SW 1271 (cell line): ENCODE measurements around the gene SLC17A3.

Experiments used
- DNase-seq, 2 experiments: peaks; one replicate each; lab custom pipeline; 2025; lab: John Stamatoyannopoulos, UW

Gene SLC17A3

DNA sequence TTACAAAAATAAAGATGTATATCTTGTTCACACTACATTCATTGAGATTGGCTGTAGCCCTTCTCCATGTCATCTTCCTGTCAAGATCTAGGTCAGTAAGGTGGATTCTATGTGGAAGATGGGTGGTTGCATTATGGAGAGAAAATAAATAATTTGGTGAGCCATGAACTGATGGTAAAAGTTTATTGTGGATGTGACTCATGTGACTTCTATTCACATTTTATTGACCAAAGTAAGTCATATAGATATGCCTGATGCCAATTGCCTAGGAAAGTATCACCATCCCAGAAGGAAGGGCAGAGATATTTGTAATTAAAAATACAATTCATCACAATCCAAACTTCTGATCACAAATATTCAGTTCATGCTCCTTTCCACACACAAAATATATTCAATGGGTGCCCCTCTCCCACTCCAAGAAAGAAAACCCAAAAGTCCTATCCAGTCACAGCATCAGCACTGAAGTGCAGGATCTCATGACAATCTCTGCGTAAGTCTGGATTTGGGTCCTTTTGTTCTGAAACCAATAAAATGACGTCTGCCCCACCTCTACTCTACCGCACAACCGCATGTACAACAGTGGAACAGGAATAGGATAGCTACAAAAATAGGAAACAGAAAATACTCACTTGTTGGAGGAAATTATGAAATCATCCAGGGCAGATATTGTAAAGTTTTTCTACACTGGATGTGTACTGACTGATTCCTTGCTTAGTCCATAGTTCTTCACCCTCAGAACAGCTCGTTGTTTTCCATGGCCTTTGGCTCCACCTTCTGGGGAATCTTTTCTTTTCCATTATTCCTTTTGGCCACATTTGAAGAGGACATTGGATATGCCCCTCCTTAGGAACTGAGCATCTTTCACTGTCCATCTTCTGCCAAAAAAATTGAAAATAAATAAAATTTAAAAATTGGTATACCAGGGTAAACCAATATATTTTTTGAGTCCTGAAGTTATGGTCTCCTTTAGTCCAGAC, 16.1 kb upstream of the SLC17A3 start:
- DNase-seq = peak in 1 of 2 experiments; percentile 65

DNA sequence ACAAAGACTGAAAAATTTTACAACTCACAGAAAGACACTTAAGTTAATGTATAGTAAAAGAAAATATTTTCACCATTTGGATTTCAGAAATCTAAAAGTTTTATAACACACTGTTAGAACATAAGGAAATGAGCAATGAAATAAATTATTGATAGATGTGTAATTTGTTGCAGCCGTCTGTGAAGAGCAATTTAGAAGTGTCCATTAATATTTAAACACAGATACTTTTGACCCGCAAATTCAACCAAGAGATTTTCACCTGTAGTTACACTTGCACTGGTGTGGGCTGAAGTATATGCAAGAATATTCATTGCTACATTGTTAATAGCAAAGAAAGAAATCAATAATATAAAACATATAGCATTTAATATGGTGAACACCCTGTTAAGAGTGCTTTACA, 14.6 kb upstream of the SLC17A3 start:
- DNase-seq = no peak

DNA sequence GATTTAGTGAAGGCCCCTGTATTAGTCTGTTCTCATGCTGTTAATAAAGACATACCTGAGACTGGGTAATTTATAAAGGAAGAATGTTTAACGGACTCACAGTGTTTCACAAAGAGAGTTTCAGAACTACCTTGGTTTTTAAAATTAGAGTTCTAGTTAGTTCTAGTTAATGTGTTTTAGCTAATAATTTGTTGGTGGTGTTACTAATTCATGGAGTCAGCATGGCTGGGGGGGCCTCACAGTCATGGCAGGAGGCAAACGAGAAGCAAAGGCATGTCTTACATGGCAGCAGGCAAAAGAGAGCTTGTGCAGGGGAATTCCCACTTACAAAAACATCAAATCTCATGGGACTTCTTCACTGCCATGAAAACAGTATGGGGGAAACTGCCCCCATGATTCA, 12.0 kb upstream of the SLC17A3 start:
- DNase-seq = no peak

DNA sequence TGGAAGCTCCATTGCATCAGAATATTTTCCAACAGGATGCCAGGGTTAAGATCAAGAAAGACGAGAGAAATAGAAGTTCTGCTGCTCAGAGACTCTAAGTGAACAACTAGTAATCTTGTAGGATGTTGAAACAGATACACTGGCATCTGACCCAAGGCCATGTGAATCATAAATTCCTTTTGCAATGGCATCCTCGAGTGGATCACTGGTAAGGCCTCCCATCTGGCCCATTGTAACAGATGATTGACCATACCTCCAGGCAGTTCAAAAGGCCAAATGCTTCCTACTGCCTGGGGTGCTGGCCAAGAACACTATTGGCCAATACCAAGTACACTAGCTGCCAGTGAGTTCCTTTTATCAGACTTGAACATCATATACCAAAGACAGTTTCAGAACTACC, 9.9 kb upstream of the SLC17A3 start:
- peak in 1 of 2 experiments; percentile 40 for DNase-seq

DNA sequence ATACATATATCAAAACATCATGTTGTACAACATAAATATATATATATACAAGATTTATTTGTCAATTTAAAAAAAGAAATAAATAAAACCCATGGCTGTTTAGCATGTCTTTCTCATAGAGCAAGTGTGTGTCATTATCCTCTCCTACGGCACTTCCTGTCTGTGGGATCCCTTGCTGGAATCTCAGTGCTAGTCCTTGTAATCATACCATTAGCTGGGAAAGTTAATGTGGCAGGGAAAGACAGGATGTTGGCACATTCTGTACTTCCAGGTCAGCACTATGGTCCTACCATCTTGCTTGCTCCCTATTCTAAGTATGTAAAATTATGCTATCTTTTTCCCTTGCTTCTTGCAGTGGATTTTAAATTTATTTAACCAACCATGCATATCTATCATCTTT, 9.5 kb upstream of the SLC17A3 start:
- peak in 1 of 2 experiments; percentile 11 for DNase-seq

DNA sequence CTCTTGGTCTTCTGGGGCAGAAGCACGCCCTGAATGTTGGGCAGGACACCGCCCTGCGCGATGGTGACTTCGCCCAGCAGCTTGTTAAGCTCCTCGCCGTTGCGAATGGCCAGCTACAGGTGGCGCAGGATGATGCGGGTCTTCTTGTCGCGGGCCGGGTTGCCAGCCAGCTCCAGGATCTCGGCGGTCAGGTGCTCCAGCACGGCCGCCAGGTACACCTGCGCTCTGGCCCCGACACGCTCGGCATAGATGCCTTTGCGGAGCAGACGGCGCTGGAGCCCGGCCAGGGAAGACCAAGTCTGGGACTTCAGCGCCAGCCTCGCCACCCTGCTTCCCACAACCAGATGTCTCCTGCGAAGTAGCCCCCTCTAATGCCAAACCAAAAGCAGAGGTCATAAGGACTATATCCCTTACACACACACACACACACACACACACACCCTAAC, 8.0 kb upstream of the SLC17A3 start:
- DNase-seq = no peak

DNA sequence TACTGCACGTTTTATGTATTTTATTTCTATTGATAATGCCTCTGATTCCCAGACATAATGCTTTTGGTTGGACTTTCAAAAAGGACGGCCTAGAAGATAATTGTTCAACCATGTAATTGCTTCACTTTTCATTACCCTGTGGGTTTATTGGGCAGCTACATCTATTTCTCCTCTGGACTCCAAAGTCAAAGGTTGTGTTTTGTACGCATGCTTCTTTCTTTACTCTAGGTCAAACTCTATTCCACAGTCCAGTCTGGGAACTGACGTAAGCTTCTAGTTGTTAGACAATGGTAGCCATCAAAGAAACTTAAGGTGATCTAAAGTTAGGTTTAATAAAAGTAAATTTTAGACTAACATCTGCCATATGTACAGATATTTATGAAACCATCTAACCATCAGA, 6.6 kb upstream of the SLC17A3 start:
- DNase-seq = no peak

DNA sequence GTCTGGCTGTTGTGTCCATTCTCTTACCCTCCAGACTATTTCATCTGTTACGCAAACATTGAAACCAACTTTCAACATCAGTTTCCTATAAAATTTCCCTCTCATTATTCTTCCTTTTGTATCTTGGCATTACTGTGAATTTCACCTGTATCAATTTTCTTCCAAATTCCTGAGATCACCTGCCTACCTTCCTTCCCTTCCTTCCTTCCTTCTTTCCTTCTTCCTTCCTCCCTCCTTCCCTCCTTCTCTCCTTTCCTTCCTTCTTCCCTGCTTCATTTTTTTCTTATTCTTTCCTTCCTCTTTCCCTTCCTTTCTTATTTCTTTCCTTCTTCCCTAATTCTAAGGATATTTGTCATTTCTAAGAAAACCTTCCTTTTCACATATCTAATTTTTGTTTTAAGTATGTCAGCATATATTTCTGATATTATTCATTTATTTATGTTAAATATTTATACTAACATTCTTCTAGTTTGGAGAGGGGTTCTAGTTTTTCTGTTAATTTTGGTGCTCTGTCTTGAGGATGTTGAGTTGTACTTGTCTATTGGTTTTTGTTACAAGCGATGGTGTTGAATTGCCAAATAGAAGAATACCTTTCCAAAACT, 4.8 kb upstream of the SLC17A3 start:
- no peak for DNase-seq

DNA sequence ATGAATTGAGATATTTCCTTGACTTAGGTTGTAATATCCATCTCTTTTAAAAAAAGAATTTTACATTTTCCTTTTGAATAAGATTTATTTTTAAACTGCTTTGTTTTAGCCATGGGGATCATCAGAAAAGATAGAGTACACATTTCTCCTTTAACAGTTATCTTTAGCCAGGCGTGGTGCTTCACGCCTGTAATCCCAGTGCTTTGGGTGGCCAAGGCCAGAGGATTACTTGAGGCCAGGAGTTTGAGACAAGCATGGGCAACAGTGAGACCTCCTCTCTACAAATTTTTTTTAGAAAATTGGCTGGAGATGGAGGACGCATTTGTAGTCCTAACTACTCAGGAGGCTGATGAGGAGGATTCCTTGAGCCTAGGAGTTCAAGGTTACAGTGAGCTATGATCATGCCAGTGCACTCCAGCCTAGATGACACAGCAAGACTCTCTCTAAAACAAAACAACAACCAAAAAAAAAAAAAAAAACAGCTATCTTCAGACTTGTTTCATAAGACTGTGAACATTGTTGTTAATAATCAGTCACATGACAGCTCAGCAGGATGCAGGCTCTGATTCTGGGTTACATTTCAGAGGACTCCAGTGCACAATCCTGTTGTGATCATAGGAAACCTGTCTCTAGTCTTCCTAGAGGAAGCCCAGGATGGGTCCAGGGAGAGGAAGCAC, 2.0 kb upstream of the SLC17A3 start:
- no peak for DNase-seq

DNA sequence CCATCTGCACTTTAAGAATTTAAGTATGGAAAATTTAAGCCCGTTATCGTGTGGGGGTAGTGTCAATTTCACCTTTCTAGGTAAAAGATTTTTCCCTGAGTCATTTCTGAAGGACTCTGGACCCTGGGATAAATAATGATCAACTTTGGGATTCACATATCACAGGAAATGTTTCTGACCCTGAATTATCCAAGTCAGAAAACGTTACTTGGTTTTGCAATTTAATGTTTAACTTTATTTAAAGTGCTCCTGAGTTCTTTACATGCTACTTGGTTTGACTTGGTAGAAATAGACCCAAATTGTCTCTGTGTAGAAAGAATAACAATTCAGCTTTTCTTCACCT, 1.5 kb upstream of the SLC17A3 start:
- no peak for DNase-seq

DNA sequence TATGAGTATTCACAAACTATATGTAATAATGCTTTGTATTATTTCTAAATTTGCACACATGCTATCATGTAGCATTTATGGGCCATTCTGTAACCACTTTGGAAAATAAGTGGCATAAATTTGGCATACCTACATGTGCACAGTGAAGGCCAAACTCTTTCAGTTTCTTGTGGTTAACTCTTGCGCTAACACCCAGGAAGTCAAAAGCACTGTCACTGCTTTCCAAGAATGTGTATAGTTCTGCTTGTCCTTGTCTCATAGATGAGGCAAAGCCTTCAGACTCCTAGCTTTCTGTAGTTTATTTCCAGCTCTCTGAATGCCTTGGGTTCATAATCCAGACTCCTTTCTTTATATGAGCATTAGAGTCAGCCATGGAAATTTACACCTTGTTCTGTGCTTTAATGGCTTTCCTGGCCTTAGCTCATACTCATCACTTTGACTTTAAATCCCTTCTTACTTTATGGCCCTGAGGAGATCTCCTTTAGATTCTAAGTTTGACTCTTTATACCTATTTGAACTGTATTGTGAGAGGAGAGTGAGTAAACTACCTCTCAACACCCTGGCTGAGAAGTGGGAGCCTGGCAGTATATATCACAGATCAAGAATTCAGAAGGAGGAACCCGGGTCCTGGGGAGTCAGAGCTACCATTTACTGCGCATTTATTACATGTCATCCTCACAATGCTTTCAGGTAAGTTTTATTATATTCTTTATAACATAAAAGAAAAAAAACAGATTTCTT, 949 bp upstream of the SLC17A3 start:
- DNase-seq = no peak

DNA sequence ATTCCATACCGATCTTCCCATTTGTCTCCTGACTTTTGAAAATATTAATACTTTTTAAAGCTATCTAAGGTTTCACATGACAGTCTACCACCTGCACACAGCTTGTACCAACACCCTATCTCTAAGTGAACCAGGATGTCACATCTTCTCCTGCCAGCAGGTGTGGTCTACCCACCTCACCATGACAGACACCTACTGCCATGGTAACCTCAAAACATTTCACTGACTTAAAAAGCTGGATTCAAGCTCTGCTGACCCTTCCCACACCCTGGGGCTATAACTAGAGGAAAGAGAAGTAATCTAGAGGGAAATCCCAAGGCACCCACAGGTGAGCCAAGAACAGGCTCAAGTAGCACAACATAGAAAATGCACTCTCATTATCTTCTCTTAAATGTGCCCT, 1.2 kb downstream of the SLC17A3 start:
- DNase-seq = no peak

DNA sequence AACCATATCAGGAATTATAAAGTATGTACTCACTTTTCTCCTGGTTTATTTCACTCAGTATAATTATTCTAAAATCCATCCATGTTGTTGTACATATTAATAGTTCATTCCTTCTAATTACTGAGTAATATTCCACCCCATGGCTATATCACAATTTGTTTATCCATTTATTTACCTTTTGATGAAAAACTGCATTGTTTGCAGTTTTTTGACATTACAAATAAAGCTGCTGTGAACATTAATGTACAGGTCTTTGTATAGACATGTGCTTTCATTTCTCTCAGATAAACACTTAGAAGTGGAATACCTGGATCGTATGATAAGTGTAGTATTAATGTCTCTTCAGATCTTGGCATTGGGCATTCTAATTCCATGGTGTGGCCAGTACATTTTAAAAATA, 4.2 kb downstream of the SLC17A3 start:
- DNase-seq = no peak

DNA sequence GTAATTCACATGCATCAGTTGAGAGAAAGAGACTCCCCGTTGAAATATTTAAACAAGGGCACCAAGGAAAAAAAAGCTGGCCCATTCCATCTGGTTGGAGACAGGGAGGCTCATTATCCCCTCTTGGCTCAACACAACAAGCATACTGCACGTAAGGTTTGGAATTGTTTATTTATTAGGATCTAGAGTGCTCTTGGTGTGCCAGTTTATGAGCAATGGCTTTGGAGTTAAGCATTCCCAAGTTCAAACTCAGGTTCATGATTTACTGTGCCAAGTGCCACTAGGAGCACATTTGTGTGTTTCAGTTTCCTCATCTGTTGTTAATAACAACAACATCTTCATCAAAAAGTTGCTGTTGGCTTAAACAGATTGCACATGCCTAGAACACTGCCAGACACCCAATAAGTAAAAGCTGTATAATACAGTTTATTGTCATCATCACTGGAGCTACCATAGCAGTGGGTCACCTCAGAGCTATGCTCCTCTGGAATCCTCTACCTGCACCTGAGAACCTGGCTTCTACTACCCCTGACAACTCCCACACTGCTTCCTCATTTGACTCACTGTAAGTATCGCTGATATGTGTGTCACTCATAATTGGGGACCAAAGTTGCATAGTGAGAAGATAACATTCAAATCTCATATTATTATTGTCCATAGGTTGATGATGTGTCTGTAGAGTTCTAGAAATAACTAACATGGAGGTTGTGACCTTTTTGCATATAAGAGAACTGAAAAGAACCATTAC, 5.4 kb downstream of the SLC17A3 start:
- DNase-seq = no peak

DNA sequence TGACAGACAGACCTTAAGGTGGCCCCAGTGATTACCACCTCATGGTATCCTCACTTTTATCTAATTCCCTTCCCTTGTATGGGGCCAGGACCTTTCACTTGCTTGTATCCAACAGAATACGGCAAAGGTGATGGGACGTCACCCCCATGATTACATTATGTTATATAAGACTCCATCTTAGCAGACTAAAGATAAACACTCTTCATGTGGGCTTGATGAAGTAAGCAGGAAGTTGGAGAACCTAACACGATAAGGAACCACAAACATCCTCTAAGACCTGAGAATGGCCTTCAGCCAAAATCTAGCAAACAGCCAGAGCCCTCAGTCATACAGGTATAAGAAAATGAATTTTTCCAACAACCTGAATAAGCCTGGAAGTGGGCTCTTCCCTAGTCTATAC, 8.0 kb downstream of the SLC17A3 start:
- DNase-seq = no peak

DNA sequence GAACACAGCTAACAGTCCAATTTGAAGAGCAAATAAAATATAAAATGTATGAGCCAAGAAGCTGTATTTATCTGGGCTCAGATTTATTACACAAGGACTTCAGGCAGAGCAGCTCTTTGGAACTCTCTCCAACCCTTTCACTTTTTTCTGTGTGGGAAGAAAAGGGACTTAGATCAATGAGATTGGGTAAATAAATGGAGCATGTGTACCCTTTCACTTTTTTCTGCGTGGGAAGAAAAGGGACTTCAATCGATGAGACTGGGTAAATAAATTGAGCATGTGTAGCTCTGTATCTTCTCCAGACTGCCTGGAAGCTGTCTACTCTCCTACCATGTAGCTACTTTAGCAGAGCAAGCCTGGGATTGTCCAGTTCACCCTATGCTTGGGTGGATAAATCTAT, 10.7 kb downstream of the SLC17A3 start:
- no peak for DNase-seq

DNA sequence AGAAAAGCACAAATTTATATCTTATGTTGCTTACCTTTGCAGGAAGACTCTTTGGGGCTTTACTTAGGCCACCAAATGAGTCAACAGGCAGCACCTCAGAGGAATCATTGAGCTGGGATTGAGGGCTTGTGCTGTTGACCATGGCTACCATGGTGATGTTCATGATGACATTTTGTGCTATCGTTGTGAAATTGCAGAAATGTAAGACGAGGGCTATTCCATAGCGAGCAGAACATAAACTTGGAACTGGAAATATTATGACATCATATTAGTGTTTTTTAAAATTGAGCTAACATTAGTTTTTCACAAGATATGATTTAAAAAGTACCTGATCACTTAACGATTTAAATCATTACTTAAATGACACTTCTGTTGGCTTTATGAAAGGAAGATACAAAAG, 11.8 kb downstream of the SLC17A3 start:
- DNase-seq = no peak

DNA sequence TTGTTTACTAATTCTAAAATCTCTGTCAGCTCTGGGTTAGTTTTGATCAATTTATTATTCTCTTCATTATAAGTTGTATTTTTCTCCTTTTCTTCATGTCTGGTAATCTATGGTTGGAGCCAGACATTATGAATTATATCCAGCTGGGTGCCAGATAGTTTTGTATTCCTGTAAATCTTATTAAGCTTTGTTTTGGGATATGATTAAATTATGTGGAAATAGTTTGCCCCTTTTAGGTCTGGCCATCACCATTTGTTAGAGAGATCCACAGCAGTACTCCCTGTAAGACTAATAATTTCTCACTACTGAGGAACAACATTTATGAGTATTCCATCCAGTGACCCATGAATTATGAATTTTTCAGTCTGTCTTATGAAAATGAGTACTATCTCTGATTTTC, 21.3 kb downstream of the SLC17A3 start:
- no peak for DNase-seq

DNA sequence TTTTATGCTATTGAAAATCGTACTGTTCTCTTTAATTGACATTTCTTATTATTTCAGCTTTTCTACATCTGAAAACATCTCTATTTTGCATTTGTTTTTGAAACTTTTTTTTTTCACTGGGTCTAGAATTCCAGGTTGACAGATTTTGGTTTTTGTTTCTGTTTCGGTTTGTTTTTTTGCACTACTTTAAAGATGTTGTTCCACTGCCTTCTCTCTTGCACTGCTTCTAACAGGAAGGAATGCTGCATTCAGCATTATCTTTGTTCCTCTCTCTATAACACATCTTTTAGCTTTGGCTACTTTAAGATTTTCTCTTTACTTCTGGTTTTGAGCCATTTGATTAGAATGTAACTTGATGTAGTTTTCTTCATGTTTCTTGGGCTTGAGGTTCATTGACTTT, 22.1 kb downstream of the SLC17A3 start:
- no peak for DNase-seq

DNA sequence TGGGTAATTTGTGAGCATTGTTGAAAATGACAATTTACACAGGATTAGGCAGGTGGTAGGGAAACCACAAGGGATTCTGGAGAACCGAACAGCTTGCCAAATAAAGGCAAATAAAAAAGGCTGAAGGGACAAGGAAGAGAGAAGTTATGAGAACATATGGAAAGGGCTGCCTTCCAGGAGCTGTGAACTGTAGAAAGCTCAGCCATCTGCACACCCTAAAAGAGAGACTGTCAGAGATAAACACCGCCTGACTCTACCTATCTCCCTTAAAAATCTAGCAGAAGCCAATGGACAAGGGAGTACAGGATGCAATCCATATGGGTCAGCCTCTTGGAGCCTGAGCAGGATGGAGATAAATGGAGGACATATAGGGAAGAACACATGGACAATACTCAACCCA, 29.5 kb downstream of the SLC17A3 start:
- no peak for DNase-seq

DNA sequence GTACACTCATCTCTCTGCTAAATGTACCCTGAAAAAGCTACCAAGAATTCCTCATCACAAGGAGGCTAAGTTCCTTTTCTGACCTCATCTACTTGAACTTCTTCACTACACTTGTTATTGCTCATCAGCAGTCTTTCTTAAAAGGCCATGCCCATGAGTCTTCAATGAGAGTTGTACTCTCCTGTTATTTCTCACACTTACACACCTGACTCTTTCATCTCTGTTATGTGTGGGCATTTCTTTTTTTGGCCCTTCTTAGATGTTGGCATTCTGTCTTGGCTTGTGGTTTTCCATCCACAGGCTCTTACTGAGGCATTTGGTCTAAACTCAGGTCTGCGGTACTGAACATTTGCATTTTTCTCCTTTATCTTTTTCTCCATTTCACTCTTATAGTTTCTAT, 31.5 kb downstream of the SLC17A3 start:
- no peak for DNase-seq
